Endodermal cell (in vitro differentiated cells): Measurements from ENCODE around the gene NADSYN1. TPM values are rescaled to one million over a fixed set of nuclear protein-coding genes. Genes with fewer than 3 reads are reported as not detected.

Experiments
- DNase-seq: peaks from one replicate; pipeline ENCODE4 v3.0.0-alpha.2; 2017
- H3K27ac ChIP-seq: 2 replicates; pipeline ENCODE4 v1.5.1; 2013; ENCODE audit warnings: mild to moderate bottlenecking, low read depth, low read length, moderate library complexity
- H3K27me3 ChIP-seq: 2 replicates; pipeline ENCODE4 v1.6.1; 2013; ENCODE audit warnings: mild to moderate bottlenecking, low read length, moderate library complexity; ENCODE audit not compliant: insufficient read depth, control insufficient read depth, poor library complexity, severe bottlenecking
- H3K36me3 ChIP-seq: 2 replicates; pipeline ENCODE4 v1.7.0; 2013; ENCODE audit warnings: mild to moderate bottlenecking, low read length, moderate library complexity; ENCODE audit not compliant: control insufficient read depth, insufficient read depth
- H3K4me1 ChIP-seq: one replicate; pipeline ENCODE4 v1.7.0; 2013; ENCODE audit warnings: low read length; ENCODE audit not compliant: control insufficient read depth, insufficient read depth
- H3K4me3 ChIP-seq: 2 replicates; pipeline ENCODE4 v1.5.1; 2013; ENCODE audit warnings: mild to moderate bottlenecking, low read length, moderate library complexity
- H3K9ac ChIP-seq: 2 replicates; pipeline ENCODE4 v1.6.1; 2013; ENCODE audit warnings: mild to moderate bottlenecking, low read length, moderate library complexity; ENCODE audit not compliant: poor library complexity, severe bottlenecking; ENCODE audit errors: extremely low read depth
- H3K9me3 ChIP-seq: 2 replicates; pipeline ENCODE4 v1.6.1; 2013; ENCODE audit warnings: mild to moderate bottlenecking, low read length, moderate library complexity; ENCODE audit not compliant: control insufficient read depth
- H3K27ac Mint-ChIP-seq: 2 replicates; pipeline ENCODE4 v1.8.0; 2020; ENCODE audit warnings: mixed read lengths
- H3K27me3 Mint-ChIP-seq: 2 replicates; pipeline ENCODE4 v1.8.0; 2021; ENCODE audit warnings: mild to moderate bottlenecking, mixed read lengths; ENCODE audit not compliant: insufficient read depth
- H3K36me3 Mint-ChIP-seq: 2 replicates; pipeline ENCODE4 v1.8.0; 2020; ENCODE audit warnings: low read depth, mixed read lengths
- H3K4me1 Mint-ChIP-seq: 2 replicates; pipeline ENCODE4 v1.8.0; 2020; ENCODE audit warnings: mixed read lengths
- H3K4me3 Mint-ChIP-seq: 2 replicates; pipeline ENCODE4 v1.8.0; 2020; ENCODE audit warnings: mild to moderate bottlenecking, moderate library complexity, mixed read lengths
- H3K9me3 Mint-ChIP-seq: 2 replicates; pipeline ENCODE4 v1.8.0; 2020; ENCODE audit warnings: mild to moderate bottlenecking, mixed read lengths
- WGBS, 2 experiments: methylation state at CpG; one replicate each; pipeline versions ENCODE4 v1.1.5 to v1.1.7; 2013; ENCODE audit warnings: missing lambda C conversion rate in 2 of 2, mixed read lengths in 1 of 2; ENCODE audit not compliant: insufficient coverage in 1 of 2, insufficient read length in 1 of 2; 5-methylcytosine and 5-hydroxymethylcytosine counted together
- total RNA-seq, 2 donors: library from RNA; stranded (reverse); fragmentation: NEBNext Ultra II Directional in 1 of 2; extraction: Animal tissue kit (Norgen Biotek cat#: 25700) in 1 of 2; gene quantifications; 2 replicates in 1 of 2; 3 replicates in 1 of 2; pipeline ENCODE4 v1.2.1, GENCODE V29; 2021
- TF ChIP-seq, protein P1 (sequence below): fragments of 200-600 bp; sonication (generic); conservative IDR thresholded peaks from 2 replicates; pipeline ENCODE4 v1.5.0; 2021; ENCODE audit warnings: antibody characterized with exemption, mild to moderate bottlenecking

The NADSYN1 gene
- total RNA-seq, 2 donors from 2014 or later = 51.9 to 61.6 TPM

- TF ChIP-seq, protein P1, sequence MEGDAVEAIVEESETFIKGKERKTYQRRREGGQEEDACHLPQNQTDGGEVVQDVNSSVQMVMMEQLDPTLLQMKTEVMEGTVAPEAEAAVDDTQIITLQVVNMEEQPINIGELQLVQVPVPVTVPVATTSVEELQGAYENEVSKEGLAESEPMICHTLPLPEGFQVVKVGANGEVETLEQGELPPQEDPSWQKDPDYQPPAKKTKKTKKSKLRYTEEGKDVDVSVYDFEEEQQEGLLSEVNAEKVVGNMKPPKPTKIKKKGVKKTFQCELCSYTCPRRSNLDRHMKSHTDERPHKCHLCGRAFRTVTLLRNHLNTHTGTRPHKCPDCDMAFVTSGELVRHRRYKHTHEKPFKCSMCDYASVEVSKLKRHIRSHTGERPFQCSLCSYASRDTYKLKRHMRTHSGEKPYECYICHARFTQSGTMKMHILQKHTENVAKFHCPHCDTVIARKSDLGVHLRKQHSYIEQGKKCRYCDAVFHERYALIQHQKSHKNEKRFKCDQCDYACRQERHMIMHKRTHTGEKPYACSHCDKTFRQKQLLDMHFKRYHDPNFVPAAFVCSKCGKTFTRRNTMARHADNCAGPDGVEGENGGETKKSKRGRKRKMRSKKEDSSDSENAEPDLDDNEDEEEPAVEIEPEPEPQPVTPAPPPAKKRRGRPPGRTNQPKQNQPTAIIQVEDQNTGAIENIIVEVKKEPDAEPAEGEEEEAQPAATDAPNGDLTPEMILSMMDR = no peak
Observed at GRCh38 chr11:71502871-71503435, 50.0 kb downstream of the NADSYN1 start.

DNA sequence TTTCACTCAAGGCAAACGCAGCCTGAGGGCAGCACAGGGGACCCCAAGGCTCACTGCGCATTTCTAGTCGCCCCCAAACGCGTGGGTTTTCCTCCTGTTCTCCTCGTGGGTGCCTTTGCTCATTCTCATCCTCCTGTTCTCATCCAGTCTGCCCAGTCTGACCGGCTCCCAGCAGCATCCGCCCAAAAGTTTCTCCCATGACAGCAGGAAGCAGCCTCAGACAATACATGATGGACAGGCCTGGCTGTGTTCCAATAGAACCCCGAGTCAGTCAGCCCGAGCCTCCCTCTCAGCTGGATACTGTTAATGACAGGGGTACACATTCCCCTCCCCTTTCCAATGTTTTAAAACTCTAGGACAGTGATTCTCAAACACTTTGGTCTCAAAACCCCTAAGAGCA lies 51.5 kb downstream of the NADSYN1 start:
- Mint-ChIP-seq H3K4me3 (no peak overlapping the region), H3K9me3 (peaks cover 39% of the 10 kb centered on the region), H3K36me3 (peaks cover 52% of the 10 kb centered on the region), H3K27ac (peak overlapping the region; percentile 80), H3K27me3 (no peaks in the 10 kb centered on the region), H3K4me1 (peaks cover 26% of the 10 kb centered on the region)
- DNase-seq = peak; percentile 77
- Histone ChIP-seq H3K9ac (no peak overlapping the region), H3K27ac (no peak overlapping the region), H3K27me3 (no peaks in the 10 kb centered on the region), H3K4me1 (peaks cover 11% of the 10 kb centered on the region), H3K4me3 (no peak overlapping the region), H3K36me3 (peaks cover 31% of the 10 kb centered on the region), H3K9me3 (peaks cover 36% of the 10 kb centered on the region)
- 53 to 70% methylated on average over 10 of the region's 10 CpGs for WGBS, 2 experiments
- TF ChIP-seq, protein P1 = no peak

More at GRCh38 chr11:71502871-71503435, 50.0 kb downstream of the NADSYN1 start:
- no peak overlapping the region for H3K4me3 ChIP-seq
- H3K27ac ChIP-seq = no peak overlapping the region
- H3K9me3 ChIP-seq = peaks cover 20% of the 10 kb centered on the region
- H3K27ac Mint-ChIP-seq = no peak overlapping the region
- peaks cover 11% of the 10 kb centered on the region for H3K4me1 ChIP-seq
- peaks cover 32% of the 10 kb centered on the region for H3K36me3 ChIP-seq
- H3K9ac ChIP-seq = no peak overlapping the region
- 96 to 97% methylated on average over 12 to 14 of the region's 15 CpGs for WGBS, 2 experiments
- no peaks in the 10 kb centered on the region for H3K27me3 ChIP-seq
- no peak for DNase-seq
- peaks cover 50% of the 10 kb centered on the region for H3K36me3 Mint-ChIP-seq
- H3K9me3 Mint-ChIP-seq = peaks cover 24% of the 10 kb centered on the region
- H3K4me3 Mint-ChIP-seq = no peak overlapping the region
- peaks cover 26% of the 10 kb centered on the region for H3K4me1 Mint-ChIP-seq
- no peaks in the 10 kb centered on the region for H3K27me3 Mint-ChIP-seq

GRCh38 chr11:71505001-71505400 lies 52.0 kb downstream of the NADSYN1 start:
- no peak for DNase-seq

More at GRCh38 chr11:71505001-71505400, 52.0 kb downstream of the NADSYN1 start:
- Histone ChIP-seq H3K9me3 (peaks cover 41% of the 10 kb centered on the region), H3K27ac (no peak overlapping the region), H3K36me3 (peaks cover 26% of the 10 kb centered on the region), H3K4me1 (peaks cover 11% of the 10 kb centered on the region), H3K4me3 (no peak overlapping the region), H3K27me3 (no peaks in the 10 kb centered on the region), H3K9ac (no peak overlapping the region)
- peak overlapping the region; percentile 95 for H3K27ac Mint-ChIP-seq
- H3K4me1 Mint-ChIP-seq = peaks cover 26% of the 10 kb centered on the region
- peaks cover 54% of the 10 kb centered on the region for H3K36me3 Mint-ChIP-seq
- H3K9me3 Mint-ChIP-seq = peaks cover 44% of the 10 kb centered on the region
- TF ChIP-seq, protein P1 = no peak
- H3K4me3 Mint-ChIP-seq = peak overlapping the region; percentile 31
- peaks cover 3% of the 10 kb centered on the region for H3K27me3 Mint-ChIP-seq
- 91% methylated on average over 2 of the region's 2 CpGs; no CpG with 5 or more reads in 1 of the 2 experiments for WGBS, 2 experiments
